SHP77 treated with DMSO at 0.1 percent for 48 hours (cell line): ENCODE results near the gene CSPG4.
"Not testable (repeated sequence)": the region's sequence is repeated elsewhere in the genome, so short reads cannot be mapped to it uniquely, and the experiment has no call there.

Experiments
- DNase-seq: peaks from one replicate; lab custom pipeline; 2025; lab: John Stamatoyannopoulos, UW

The CSPG4 gene

DNA sequence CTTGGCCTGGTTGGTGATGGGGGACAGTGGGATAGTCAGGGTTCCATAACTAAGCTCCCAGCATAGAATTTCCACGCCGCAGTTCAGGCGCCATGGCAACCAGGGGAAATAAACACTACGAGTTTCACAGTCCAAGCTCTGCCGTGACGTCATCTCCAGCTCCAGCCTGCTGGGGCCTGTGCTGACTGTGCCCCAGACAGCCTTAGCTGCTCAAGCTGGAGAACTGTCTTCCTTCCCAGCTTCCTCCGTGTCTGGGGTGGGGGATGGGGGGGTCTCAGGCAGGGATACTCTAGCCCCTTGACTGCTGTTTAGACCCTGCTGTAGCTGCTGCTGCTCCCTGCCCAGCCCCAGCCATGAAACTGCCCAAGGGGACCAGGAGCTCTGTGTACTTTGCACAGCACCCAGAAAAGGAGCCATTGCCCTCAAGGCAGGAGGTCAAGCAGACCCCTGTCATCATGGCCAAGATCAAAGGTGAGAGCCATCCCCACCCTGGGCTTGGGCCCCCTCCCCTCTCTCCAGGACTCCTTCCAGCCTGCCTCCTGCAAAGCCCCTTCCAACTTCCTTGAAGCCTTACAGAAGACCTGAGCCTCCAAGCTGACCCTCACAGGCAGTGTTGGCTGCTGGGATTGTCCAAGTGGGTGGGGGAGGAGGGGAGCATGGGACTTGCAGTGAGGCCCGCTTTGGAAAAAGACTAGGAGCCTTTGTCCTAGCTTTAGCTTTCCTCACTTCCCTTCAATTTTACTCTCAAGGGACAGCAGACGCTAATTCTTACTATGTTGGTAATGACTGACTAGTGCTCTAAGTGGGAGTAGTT, 11.4 kb upstream of the CSPG4 start:
- peak; percentile 29 for DNase-seq

DNA sequence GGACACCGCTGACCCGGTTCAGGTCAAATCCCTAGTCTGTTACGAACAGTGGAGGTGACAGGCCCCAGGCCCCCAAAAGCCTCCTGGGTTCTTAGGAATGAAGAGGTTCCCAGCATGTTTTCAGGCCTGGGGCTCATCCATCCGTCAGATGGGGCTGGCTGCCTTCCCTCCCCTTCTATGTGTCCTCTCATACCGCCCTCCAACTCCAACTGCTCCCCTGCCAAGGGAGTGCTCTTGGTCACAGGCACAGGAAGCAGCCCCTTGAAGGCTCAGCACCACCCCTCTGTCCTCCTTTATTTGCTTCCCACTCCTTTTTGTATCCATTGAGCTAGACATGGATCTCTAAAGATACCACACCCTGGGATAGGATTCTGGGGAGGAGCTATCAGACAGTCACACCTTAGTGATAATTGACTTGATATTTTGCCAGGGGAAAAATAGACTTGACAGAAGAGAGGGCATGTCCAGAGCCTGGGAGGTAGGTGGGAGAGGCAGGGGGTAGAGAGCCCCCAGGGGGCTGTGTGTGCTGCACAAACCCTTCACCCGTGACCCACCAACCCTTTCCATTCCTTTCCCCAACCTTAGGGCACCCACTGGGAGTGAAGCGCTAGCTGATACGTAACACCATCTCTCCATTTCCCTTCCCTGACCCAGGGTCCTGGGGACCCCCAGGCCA, 10.7 kb upstream of the CSPG4 start:
- no peak for DNase-seq

DNA sequence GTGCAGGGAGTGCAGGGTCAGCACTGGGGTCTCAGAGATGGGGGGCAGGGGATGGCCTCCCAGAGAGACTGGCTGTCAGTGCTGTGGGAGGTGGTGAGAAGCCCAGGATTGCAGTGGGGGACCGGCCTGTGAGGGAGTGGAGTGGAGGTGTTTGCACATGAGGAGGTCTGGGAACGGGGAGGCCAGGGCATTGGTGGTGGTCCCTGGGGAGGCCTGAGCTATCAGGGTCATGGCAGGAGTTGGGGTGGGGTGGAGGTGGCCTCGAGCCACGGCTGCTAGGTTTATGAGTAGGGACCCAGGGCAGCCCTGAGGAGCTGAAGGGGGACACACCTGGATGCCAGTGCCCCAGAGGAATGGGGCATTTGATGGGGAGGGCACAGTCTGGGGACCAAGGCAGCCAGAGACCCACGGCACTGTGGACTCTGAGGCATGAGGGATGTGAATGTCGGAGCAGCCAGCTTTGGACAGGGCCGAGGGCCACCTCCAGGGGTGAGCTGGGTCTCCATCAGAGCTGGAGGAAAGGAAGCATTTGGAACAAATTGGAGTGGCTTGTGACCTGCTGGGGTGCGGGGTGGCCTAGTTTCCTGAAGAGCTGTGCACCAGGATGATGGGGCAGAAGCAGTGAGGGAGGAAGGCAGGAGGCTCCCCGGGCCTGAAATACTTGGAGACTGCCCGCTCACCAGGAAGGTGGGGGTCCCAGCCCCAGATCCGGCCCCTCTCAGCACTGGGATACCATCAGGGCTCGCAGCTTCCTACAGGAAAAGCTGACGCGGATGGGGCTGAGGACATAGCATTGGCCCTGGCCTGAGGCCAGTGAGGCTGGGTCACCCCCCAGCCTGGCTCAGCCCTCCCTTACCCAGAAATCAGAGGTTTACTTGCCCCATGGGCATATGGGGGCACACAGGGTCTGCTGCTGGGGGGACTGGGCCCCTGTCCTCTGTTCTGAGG, 9.5 kb upstream of the CSPG4 start:
- no peak for DNase-seq

DNA sequence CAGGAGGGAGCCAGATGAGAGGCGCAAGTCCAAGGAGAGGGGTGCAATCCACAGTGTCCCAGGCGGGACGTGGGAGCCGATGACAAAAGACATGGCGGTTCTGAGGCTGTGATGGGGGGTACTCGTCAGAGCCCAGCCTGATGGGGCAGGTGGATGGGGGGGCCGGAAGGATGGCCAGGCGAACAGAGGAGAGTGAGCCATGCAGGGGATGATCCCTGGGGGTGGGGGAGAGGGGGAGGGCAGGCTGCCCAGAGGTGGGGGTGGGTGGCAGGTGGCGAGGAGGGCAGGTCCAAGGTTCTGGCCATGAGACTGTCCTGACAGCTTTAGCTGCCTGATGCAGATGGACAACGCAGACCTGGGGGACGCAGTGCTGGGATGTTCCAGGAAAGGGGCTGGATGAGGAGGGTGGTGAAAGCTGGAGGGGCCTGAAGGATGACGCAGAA, 8.9 kb upstream of the CSPG4 start:
- DNase-seq = no peak

DNA sequence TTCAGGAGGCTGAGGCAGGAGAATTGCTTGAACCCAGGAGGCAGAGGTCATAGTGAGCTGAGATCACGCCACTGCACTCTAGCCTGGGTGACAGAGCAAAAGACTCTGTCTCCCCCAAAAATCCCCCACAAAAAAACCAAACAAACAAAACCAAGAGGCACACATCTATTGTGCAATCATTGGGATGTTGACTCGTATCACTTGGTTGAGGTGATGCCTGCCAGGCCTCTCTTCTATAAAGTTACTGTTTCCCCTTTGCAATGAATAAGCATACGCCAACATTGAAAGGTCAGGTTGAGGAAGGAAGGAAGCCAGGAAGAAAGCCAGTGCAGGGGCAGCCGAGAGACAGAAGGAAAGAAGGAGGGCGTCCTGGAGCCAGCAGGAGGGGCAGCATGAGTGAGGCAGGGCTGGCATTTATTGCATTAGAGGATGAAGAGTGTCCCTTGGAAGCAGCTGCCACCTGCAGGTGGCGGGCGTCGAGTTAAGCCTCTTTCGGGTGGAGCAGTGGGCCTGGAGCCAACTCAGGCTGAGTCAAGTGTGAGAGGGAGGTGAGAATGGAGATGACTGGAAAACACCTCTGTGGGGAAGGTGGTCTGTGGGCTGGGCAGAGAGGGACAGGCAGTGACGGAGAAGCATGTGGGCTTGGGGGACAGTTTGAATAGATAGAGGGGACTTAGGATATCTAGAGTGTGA, 8.3 kb upstream of the CSPG4 start:
- DNase-seq = peak; percentile 85

DNA sequence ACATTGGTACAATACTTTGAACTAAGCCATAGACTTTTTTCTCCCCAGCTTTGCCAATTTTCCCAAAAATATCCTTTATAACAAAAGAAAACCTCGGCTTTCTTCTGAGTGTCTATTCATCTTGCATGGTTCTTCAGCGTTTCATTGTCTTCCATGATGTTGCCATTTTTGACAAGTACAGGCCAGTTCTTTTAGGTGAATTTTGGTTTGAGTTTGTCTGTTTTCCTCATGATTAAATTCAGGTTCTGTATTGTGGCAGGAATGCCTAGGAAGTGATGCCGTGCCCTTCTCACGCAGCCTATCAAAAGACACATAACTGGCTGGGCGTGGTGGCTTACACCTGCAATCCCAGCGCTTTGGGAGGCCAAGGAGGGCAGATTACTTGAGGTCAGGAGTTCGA, 7.6 kb upstream of the CSPG4 start:
- no peak for DNase-seq

DNA sequence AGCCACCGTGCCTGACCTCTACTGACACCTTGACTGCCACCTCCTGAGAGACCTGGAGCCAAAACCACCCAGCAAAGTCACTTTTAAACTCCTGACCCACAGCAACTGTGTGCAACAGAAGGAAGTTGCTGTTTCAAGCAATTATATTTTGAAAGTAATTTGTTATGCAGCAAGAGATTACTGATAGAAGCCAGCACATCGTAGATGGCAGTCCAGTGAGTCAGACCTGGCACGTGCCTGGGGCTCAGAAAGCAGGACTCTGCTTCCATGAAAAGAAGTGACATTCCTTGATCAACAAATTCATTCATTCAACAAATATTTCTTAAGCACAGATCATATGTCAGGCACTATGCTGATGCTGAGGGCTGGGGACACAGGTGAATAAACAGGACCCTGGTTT, 5.7 kb upstream of the CSPG4 start:
- no peak for DNase-seq

DNA sequence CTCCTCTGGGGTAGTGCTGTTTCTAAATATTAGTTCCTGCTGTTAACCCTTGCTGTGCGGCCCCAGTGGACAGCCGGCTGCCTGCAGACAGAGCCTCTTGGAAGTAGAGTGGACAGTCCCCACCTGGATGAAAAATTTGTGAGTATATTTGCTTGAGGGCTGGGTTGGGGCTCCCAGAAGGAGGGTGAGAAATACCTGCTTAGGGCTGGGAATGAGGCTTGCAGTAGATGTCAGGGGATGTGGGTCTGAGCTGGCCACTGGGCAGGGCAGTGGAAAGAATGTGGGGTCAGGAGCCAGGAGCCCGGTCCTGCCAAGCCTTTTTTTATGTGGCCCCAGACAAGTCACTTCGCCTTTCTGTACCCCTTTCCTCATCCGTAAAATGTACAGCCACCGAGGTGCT, 4.4 kb upstream of the CSPG4 start:
- not testable (repeated sequence) for DNase-seq

DNA sequence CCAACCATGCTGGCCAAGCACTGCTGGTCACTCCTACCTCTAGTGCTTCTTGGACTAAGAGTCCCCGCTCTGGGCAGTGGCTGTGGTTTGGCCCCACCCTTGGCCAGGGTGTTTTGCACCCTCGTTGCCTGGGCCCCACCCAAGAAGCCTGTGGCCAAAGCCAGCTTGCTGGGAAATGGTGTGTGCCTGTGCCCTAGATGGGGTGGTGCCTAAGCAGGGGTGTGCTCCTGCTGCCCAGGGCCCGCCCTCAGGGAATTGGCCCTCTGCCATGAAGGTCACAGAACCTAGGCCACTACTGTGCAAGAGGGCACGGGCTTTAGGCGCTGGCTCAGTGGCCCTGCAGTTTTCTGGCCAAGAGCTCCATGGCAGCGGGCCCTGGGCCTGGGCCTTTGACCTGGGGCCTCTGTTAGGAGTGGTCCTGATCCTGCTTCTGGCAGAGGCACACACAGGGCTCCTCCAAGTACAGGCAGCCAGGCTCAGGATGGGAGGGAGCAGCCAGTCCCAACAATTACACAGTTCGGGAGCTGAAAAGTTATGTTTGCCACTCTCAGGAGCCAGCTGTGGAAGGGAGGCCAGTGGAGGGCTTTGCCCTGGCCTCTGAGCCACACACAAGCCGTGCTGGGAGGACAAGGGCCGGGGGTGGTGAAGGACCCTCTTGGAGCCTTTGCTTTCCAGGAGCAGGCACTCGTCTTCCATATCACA, 3.8 kb upstream of the CSPG4 start:
- not testable (repeated sequence) for DNase-seq

DNA sequence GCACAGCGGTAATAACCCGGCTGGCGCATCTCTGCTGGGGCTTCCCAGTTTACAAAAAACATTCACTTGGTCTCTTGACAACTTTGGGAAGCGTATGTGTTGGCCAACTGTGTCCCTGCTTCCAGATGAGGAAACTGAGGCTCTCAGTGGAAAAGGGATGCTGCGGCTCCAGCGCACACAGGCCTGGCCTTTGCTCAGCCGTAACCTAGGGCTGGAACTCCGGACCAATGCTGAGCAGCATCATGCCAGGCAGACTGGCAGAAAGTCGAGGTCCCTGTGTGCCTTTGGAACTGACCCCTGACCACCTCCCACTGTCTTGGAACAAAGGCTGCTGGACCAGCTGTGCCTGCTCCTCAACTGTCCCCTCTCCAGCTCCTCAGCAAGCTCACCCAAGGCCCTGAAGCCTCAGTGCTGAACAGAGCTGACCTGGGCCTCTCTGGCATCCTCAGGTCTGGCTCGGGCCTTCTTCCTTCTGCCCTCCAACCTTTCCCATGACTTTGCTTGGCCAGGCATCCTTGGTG, 2.7 kb upstream of the CSPG4 start:
- not testable (repeated sequence) for DNase-seq

DNA sequence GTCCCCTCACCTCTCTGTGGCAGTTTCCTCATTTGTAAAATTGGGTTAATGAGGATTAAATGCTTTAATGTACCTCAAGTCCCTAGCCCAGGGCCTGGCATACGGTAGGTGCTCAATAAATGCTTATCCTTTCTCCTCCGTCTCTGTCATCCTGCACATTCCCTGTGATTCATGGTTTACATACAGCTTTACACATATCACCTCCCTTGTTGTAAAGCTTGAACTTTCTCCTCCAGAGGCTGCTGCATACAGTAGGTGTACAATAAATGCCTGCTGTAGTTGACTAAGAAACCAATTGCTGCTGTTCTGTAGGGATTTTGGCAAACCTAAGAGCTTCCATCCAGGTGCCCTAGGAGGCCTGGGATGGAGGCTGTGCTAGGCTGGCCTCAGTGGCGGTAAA, 1.5 kb upstream of the CSPG4 start:
- DNase-seq = no peak

DNA sequence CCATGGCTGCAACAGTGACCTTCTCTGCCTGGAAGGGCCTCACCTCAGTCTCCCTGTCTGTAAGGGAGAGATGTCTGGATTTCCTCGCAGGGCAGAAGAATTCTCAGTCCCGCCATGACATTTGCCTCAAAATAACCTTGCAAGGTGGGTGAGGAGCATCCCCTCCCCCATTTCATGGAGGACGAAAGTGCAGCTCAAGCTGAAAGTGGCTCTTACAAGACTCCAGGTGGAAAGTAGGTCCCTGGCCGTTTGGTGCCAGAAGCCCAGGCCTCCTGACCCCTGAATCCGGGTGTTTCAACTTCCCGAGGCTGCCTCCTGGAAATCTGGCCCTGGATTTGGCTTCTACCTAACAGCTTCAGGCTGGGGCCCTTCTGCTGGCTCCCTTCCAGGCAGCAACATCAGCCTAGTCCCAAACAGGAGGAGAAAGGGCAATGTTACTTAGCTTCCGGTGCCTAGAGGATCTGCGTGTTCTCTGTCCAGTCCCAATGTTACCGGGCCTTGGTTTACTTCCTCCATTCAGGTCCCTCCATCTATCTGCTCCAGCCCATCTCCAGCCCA, 769 bp upstream of the CSPG4 start:
- DNase-seq = peak; percentile 40

DNA sequence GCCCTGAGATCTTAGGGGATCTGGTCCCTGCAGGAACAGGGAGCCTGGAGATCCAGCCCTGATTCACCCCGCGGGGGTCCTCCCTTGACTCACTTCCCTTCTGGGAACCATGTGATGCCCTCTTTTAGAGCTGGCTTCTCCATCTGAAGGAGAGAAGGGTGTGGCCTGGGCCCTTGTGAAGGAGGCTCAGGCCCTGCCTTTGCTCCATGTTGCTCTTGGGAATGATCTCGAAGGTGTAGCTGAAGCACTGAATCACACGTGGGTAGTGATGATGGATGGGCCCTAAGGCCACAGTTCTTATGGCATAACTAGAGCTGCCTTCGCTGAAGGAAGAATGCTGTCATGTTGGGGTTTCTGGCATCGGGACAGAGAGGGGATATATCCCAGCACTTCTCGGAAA, 1.2 kb downstream of the CSPG4 start:
- not testable (repeated sequence) for DNase-seq

DNA sequence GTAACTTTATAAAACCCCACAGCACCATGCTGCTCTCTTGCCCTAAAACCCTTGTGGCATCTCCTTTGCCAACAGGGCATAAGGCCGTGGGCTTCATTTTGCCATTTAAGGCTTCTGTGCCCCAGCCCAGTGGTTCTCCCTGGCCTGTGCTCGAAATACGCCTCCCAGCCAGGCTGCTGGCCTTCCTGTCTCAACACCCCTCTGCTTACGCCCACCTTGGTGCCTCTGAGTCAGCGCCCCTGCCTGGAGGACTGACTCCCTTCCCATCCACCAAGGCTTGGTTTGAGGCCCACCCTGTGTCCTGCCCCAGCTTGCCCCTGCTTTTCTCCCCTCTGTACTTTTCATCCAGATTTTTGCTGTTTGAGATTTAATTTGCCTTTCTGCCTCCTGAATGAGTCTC, 1.8 kb downstream of the CSPG4 start:
- not testable (repeated sequence) for DNase-seq

DNA sequence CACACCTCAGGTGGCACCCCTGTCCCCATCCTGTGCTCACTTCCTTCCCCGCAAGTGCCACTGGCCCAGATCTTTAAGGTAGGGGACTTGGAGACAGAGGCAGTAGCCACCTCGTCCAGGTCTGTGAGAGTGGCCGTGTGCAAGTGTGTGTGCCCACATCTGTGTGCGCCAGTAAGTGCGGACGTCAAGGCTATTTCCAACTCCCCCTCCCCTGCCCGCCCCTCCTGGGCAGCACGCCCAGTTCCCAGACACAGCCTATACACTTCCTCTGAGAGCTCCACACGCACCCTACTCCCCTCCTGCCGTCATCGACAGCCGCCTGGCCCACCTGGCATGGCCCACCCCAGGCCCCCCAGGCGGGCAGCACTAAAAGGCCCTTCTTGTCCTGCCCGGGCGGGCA, 3.2 kb downstream of the CSPG4 start:
- DNase-seq = peak; percentile 33

DNA sequence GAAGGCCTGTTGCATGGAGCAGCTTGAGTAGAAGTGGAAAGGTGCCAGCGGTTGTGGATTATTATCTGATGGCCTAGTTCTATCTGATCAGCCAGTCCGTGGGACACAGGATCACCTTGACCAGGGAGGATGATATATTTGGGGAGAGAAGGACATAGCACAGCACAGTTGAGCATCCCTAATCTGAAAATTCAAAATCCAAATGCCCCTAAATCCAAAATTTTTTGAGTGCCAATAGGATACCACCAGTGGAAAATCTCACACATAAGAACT, 6.0 kb downstream of the CSPG4 start:
- no peak for DNase-seq

DNA sequence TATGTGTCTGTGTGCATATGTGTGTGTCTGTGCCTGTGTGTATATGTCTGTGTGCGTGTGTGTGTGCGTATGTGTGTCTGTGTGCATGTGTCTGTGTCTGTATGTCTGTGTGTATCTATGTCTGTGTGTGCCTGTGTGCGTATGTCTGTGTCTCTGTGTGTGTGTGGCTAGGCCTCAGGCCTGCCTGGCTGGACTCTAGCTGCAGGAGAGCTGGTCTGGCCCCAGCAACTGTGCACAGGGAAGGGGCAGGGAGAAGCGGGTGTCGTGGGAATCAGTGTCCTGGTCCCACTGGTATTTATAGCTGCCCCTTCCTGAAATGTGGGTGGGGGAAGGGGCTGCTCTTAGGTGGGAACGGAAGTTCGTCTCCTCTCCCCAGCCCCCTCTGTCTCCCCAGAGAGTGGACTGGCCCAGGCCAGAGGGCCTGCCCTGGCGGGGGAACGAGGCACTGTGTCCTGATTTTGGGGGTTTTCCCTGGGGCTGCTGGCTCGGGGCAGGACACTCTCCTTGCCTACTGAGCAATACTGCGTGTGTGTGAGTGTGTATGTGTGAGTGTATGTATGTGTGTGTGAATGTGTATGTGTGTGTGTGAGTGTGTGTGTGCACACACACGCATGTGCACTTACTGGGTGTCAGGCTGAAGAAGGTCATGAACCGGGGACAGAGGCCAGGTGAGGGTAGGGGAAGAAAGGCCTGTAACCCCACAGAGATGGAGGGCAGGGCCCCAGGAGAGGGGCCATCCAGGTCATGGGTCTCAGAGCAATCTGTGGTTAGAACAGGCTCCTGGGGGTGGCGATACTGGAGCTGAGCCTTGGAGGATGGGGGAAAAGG, 6.6 kb downstream of the CSPG4 start:
- no peak for DNase-seq

DNA sequence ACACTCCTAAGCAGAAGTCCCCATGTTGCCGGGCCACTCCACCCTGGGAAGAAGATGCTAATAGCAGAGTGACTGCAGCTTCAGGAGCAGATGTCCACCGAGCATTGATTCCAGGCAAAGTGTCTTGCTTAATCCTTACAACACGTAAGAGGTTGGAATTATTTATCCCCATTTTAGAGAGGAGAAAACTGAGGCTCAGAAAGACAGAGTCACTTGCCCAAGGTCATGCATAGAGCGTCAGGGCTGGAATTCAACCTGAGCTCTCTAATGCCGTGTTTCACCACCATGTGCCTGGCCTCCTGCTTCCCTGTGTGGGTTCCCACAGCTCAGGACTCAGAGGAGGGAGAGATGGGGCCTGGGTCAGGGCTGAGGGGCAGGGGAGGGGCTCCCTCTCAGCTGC, 7.3 kb downstream of the CSPG4 start:
- DNase-seq = not testable (repeated sequence)

DNA sequence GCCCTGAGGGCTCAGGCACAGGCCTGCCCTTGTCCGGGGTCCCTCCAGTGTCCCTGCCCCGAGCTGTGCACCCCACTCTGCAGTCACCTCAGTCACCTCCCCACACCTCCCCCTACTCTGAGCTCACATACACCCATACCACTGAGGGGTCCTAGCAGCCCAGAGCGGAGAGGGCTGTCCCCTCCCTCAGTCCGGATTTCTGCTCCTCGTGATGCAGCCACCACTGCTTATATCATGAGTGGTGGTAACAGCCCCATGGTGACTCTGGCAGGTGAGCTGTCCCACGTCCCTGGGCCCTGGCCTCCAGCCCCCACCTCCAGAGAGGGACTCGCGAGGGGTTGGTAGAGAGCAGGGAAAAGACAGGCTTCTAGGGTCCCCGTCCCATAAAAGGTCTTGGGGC, 8.0 kb downstream of the CSPG4 start:
- DNase-seq = no peak

DNA sequence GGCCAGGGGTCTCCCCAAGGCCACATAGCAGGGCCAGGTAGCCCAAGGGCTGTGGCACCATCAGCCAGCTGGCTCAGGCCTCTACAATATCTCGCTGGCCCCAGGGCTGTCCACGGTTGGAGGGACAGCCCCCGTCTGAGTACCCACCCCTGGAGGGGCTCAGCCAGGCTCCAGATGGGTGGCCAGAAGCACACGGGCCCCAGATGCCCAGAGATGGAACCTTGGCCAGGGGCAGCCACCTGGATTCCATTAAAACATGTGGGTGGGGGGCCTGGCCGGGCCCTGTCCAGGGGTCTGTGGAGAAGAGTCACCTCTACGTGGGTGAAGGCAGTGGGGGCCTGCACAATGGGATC, 8.4 kb downstream of the CSPG4 start:
- DNase-seq = no peak
